PC-9 (cell line): ENCODE results near the gene RAD50. TPM values are rescaled to one million over a fixed set of nuclear protein-coding genes. Genes with fewer than 3 reads are reported as not detected.

Source experiments
- BruUV-seq: library from RNA; stranded (reverse); fragments of 400-500 nt; replicated peaks from 2 replicates; lab custom pipeline; 2021; lab: Mats Ljungman, UMichigan
- CTCF ChIA-PET: fragments of 300-600 bp; sonication (Branson Sonifier 250); formaldehyde crosslinking; loops from one replicate; lab custom pipeline; 2022; ENCODE audit warnings: antibody characterized with exemption; lab: Charles Lee
- POLR2A ChIA-PET: fragments of 300-600 bp; sonication (Branson Sonifier 250); formaldehyde crosslinking; loops from one replicate; lab custom pipeline; 2022; ENCODE audit warnings: antibody characterized with exemption; ENCODE audit not compliant: unreplicated experiment; lab: Charles Lee
- DNase-seq, 2 experiments: peaks; one replicate each; pipeline versions ENCODE4 v3.0.0 to v3.0.0-alpha.2; 2015 to 2022; ENCODE audit warnings: mixed read lengths in 1 of 2
- H2AFZ ChIP-seq: fragments of 200-600 bp; sonication (generic); 2 replicates; pipeline ENCODE4 v1.8.1; 2017; ENCODE audit warnings: antibody characterized with exemption
- H3F3A ChIP-seq: fragments of 200-600 bp; sonication (generic); 2 replicates; pipeline ENCODE4 v1.8.1; 2017; ENCODE audit warnings: antibody characterized with exemption, mild to moderate bottlenecking, low read depth; ENCODE audit not compliant: insufficient read depth
- H3K27ac ChIP-seq: fragments of 200-600 bp; sonication (generic); 2 replicates; pipeline ENCODE4 v1.6.1; 2016; ENCODE audit warnings: mixed run types
- H3K27me3 ChIP-seq: fragments of 200-600 bp; sonication (generic); 2 replicates; pipeline ENCODE4 v1.6.1; 2016; ENCODE audit warnings: low read depth, mixed run types; ENCODE audit not compliant: insufficient read depth
- H3K36me3 ChIP-seq: fragments of 200-600 bp; sonication (generic); 2 replicates; pipeline ENCODE4 v1.6.1; 2016; ENCODE audit warnings: low read depth, mixed run types
- H3K4me1 ChIP-seq: fragments of 200-600 bp; sonication (generic); replicated peaks from 2 replicates; pipeline ENCODE4 v1.6.1; 2016; ENCODE audit warnings: mixed run types; ENCODE audit not compliant: insufficient read depth
- H3K4me2 ChIP-seq: fragments of 200-600 bp; sonication (generic); 2 replicates; pipeline ENCODE4 v1.6.1; 2017; ENCODE audit warnings: mixed run types
- H3K4me3 ChIP-seq: fragments of 200-600 bp; sonication (generic); 2 replicates; pipeline ENCODE4 v1.6.1; 2016; ENCODE audit warnings: mixed run types
- H3K79me2 ChIP-seq: fragments of 200-600 bp; sonication (generic); 2 replicates; pipeline ENCODE4 v1.6.1; 2017; ENCODE audit warnings: low read depth, mixed run types
- H3K9me2 ChIP-seq: fragments of 200-600 bp; sonication (generic); 2 replicates; pipeline ENCODE4 v1.8.1; 2017; ENCODE audit warnings: mild to moderate bottlenecking; ENCODE audit not compliant: insufficient read depth
- H3K9me3 ChIP-seq: fragments of 200-600 bp; sonication (generic); 2 replicates; pipeline ENCODE4 v1.8.1; 2016; ENCODE audit warnings: low read depth; ENCODE audit not compliant: insufficient read depth
- H4K20me1 ChIP-seq: fragments of 200-600 bp; sonication (generic); 2 replicates; pipeline ENCODE4 v1.8.1; 2017; ENCODE audit not compliant: insufficient read depth
- EZH2 ChIP-seq: fragments of 200-600 bp; sonication (generic); IDR thresholded peaks from 2 replicates; pipeline ENCODE4 v1.8.0; 2017; ENCODE audit warnings: antibody characterized with exemption, low read depth
- intact Hi-C: fragments of 100-400 bp; cut with micrococcal nuclease; formaldehyde crosslinking; loops from one replicate; pipeline ENCODE4 v1.10.0; 2022; ENCODE audit not compliant: unreplicated experiment
- total RNA-seq: library from RNA; stranded (reverse); gene quantifications from 2 replicates; pipeline ENCODE4 v1.2.3, GENCODE V29; 2021
- TF ChIP-seq, protein P1 (sequence below): fragments of 200-600 bp; sonication (generic); conservative IDR thresholded peaks from 2 replicates; pipeline ENCODE4 v1.6.1; 2017; ENCODE audit warnings: mixed run types, antibody characterized with exemption, mild to moderate bottlenecking, moderate library complexity

Gene RAD50
- total RNA-seq, 1 experiment from 2014 or later: 42.2 TPM

DNA sequence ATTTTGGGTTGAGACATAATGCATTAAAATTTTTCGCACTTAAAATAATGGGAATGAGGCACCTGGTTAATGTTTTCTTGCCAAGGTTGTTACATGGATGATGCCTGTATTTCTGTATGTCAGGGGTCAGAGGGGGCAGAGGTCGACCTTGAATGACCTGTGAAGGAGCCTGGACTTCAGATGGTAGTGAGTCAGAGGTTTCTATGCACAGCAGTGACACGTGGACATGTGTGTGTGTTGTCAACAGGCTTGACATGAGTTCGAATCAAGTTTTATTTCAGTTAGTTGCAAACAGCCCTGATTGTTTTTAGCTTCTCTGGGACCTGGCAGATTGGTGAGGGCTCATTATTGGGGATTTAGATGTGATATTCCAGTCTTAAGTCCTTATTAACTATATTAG lies 17.1 kb upstream of the RAD50 start:
- no peak for TF ChIP-seq EZH2
- TF ChIP-seq, protein P1, sequence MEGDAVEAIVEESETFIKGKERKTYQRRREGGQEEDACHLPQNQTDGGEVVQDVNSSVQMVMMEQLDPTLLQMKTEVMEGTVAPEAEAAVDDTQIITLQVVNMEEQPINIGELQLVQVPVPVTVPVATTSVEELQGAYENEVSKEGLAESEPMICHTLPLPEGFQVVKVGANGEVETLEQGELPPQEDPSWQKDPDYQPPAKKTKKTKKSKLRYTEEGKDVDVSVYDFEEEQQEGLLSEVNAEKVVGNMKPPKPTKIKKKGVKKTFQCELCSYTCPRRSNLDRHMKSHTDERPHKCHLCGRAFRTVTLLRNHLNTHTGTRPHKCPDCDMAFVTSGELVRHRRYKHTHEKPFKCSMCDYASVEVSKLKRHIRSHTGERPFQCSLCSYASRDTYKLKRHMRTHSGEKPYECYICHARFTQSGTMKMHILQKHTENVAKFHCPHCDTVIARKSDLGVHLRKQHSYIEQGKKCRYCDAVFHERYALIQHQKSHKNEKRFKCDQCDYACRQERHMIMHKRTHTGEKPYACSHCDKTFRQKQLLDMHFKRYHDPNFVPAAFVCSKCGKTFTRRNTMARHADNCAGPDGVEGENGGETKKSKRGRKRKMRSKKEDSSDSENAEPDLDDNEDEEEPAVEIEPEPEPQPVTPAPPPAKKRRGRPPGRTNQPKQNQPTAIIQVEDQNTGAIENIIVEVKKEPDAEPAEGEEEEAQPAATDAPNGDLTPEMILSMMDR: no peak
- no peaks in the 10 kb centered on the region for H3F3A ChIP-seq
- H3K36me3 ChIP-seq: no peaks in the 10 kb centered on the region
- intact Hi-C loops: no loop called here
- H3K9me3 ChIP-seq: no peaks in the 10 kb centered on the region
- peaks cover 3% of the 10 kb centered on the region; the same call in 1 of the 2 replicates for H3K27me3 ChIP-seq
- no peaks in the 10 kb centered on the region for H3K4me1 ChIP-seq
- CTCF ChIA-PET: no interaction called here
- no TSS peak for BruUV-seq
- DNase-seq: no peak
- H3K4me2 ChIP-seq: no peak overlapping the region
- H4K20me1 ChIP-seq: no peaks in the 10 kb centered on the region
- H3K79me2 ChIP-seq: no peaks in the 10 kb centered on the region
- H3K27ac ChIP-seq: no peak overlapping the region
- no peaks in the 10 kb centered on the region for H3K9me2 ChIP-seq
- POLR2A ChIA-PET: no interaction called here
- H3K4me3 ChIP-seq: no peak overlapping the region
- H2AFZ ChIP-seq: no peak overlapping the region

DNA sequence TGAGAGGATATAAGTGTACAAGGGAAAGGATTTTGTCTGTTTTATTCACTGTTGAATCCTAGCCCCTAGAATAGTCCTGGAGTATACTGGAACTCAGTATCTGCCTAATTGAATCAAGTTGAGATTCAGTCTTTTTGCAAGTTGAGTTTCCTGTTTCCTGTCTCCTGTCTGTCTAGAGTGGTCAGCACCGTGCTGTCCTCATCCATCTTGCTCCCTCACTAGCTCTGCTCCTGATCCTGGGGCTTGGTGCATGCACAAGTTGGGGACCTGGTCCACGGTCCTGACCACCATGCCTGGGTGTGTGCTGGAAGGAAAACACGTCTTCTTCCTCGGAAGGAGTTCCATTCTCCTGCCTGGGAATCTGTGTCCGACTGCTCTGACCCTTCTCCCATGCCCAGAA lies 16.6 kb upstream of the RAD50 start:
- Histone ChIP-seq H4K20me1 (no peaks in the 10 kb centered on the region), H3K4me3 (no peak overlapping the region), H3K4me1 (no peaks in the 10 kb centered on the region), H3K9me2 (no peaks in the 10 kb centered on the region), H3K27me3 (peaks cover 3% of the 10 kb centered on the region; the same call in 1 of the 2 replicates), H3K4me2 (no peak overlapping the region), H2AFZ (no peak overlapping the region), H3K27ac (no peak overlapping the region), H3K79me2 (no peaks in the 10 kb centered on the region), H3K36me3 (no peaks in the 10 kb centered on the region), H3K9me3 (no peaks in the 10 kb centered on the region), H3F3A (no peaks in the 10 kb centered on the region)
- POLR2A ChIA-PET: no interaction called here
- no peak for DNase-seq
- TF ChIP-seq, protein P1: no peak
- TF ChIP-seq EZH2: no peak
- BruUV-seq: no TSS peak
- CTCF ChIA-PET: no interaction called here
- intact Hi-C loops: no loop called here

DNA sequence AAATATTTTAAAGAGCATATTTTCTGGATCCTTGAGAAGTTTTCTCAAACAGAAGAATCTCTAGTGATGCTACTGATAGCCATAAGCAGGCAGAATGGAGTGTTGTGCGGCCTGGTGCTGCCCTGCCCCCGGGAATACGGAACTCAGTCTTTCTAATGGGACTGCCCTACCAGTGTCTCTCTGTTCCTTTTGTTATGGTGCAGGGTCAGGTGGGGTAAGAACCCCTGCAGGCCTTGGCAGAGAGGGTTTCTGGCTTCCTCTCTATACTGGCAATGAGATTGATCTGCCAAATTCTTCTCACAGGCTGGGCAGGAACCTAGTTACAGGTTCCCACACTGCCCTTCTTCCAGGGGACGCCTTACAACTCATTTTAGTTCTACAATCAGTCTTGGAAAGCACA lies 16.0 kb upstream of the RAD50 start:
- H3K36me3 ChIP-seq: no peaks in the 10 kb centered on the region
- CTCF ChIA-PET: no interaction called here
- no peak for DNase-seq
- no peaks in the 10 kb centered on the region for H3K79me2 ChIP-seq
- intact Hi-C loops: no loop called here
- H3K4me1 ChIP-seq: no peaks in the 10 kb centered on the region
- no peak overlapping the region for H3K4me2 ChIP-seq
- H3K9me3 ChIP-seq: no peaks in the 10 kb centered on the region
- TF ChIP-seq EZH2: no peak
- TF ChIP-seq, protein P1: no peak
- no TSS peak for BruUV-seq
- H3K27me3 ChIP-seq: no peaks in the 10 kb centered on the region
- H3K27ac ChIP-seq: no peak overlapping the region
- H3K4me3 ChIP-seq: no peak overlapping the region
- no peaks in the 10 kb centered on the region for H3K9me2 ChIP-seq
- no peaks in the 10 kb centered on the region for H3F3A ChIP-seq
- H2AFZ ChIP-seq: no peak overlapping the region
- POLR2A ChIA-PET: no interaction called here
- H4K20me1 ChIP-seq: no peaks in the 10 kb centered on the region
